Vagina (tissue), 2 donors: ENCODE data around the gene AHI1.

Experiments used
- POLR2A ChIP-seq, 2 donors: fragments of 450-650 bp; IDR thresholded peaks; one replicate each; pipeline ENCODE4 v1.6.1; 2017; ENCODE audit warnings: antibody characterized with exemption in 2 of 2, mild to moderate bottlenecking in 2 of 2, moderate library complexity in 2 of 2
- POLR2AphosphoS5 ChIP-seq, 2 donors: sonication (generic); formaldehyde crosslinking; IDR thresholded peaks; one replicate each; pipeline ENCODE4 v1.9.0; 2017; ENCODE audit warnings: antibody characterized with exemption in 2 of 2, mild to moderate bottlenecking in 2 of 2, low read depth in 1 of 2; ENCODE audit not compliant: insufficient read depth in 1 of 2
- TF ChIP-seq, protein P1 (sequence below), 3 experiments: fragments of 450-650 bp in 2 of 3; fragments of 200-600 bp in 1 of 3; sonication (generic) in 1 of 3; IDR thresholded peaks; one replicate each; pipeline ENCODE4 v1.5.1; 2017 to 2019; ENCODE audit warnings: antibody characterized with exemption in 3 of 3, mild to moderate bottlenecking in 2 of 3, moderate library complexity in 2 of 3

GRCh38 chr6:135323202-135323668 is 174.3 kb downstream of the AHI1 start:
- TF ChIP-seq, protein P1, sequence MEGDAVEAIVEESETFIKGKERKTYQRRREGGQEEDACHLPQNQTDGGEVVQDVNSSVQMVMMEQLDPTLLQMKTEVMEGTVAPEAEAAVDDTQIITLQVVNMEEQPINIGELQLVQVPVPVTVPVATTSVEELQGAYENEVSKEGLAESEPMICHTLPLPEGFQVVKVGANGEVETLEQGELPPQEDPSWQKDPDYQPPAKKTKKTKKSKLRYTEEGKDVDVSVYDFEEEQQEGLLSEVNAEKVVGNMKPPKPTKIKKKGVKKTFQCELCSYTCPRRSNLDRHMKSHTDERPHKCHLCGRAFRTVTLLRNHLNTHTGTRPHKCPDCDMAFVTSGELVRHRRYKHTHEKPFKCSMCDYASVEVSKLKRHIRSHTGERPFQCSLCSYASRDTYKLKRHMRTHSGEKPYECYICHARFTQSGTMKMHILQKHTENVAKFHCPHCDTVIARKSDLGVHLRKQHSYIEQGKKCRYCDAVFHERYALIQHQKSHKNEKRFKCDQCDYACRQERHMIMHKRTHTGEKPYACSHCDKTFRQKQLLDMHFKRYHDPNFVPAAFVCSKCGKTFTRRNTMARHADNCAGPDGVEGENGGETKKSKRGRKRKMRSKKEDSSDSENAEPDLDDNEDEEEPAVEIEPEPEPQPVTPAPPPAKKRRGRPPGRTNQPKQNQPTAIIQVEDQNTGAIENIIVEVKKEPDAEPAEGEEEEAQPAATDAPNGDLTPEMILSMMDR (IDR thresholded peaks at IDR 0.05) = no peak
- TF ChIP-seq POLR2AphosphoS5 (IDR thresholded peaks at IDR 0.05; ENCODE audit: insufficient read depth in 1 of 2, low read depth in 1 of 2) (no peak), POLR2A (IDR thresholded peaks at IDR 0.05) (no peak)
